Left hindlimb (tissue), 1 donor: ENCODE data around the gene TLR8.

Source experiments
- DNase-seq: peaks from one replicate; pipeline ENCODE4 v3.0.0-alpha.2; 2018

TLR8 gene

GRCh38 chrX:12970691-12971202 lies 64.3 kb downstream of the TLR8 start:
- no peak for DNase-seq

- no peak for DNase-seq
These were observed 65.0 kb downstream of the TLR8 start for GRCh38 chrX:12971282-12972003.

GRCh38 chrX:12972243-12972642 lies 65.8 kb downstream of the TLR8 start:
- DNase-seq = no peak
